ENCODE results near the gene IRF8.

GRCh38 chr16:85961988-85962915 is 63.3 kb downstream of the IRF8 start:
- TF ChIP-seq CTCF (conservative IDR thresholded peaks at IDR 0.05; ENCODE audit: low read length) = no peak
- TF ChIP-seq EZH2phosphoT487 (IDR thresholded peaks at IDR 0.05; ENCODE audit: borderline replicate concordance) = no peak
